ENCODE results near the gene BCORL1. TPM values are rescaled to one million over a fixed set of nuclear protein-coding genes. Genes with fewer than 3 reads are reported as not detected.

The BCORL1 gene
- total RNA-seq, 2 donors from 2014 or later: 4.4 to 25.2 TPM

DNA sequence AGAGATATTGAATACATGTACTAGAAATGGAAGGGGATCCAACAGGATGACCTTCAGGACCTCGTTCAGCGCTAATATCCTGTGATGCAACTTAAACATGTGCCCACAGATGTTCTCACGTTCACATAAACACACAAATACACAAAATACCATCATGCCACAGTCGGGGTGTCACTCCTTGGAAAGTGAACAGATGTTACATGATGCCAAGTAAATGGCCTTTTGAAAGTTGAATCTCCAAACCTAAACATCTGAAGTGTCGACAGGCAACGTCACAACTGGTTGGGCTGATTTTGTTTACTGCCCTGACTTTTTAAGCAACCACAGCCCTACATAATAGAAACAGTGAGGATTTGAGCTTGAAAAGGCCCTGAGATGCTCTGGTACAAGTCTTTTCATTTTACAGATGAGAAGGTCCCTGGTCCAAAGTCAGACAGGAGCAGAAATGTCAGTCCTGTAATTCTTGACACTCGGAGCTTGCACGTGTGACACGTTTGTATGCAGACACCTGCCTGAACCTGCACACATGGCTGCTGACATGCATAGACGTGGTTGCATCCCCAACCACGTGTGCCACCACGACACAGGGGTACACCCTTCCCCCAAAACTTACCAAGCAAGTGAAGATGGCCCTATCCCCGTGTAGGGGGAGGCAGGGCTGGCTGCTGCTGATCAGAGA lies 23.5 kb upstream of the BCORL1 start:
- no peak for DNase-seq (ENCODE audit: low spot score)
- no peaks in the 10 kb centered on the region for H3K4me1 ChIP-seq (replicated peaks)
- no peak for TF ChIP-seq POLR2A (IDR thresholded peaks at IDR 0.05)
- no peak for TF ChIP-seq POLR2AphosphoS5 (IDR thresholded peaks at IDR 0.05)
- no peak for TF ChIP-seq CTCF (IDR thresholded peaks at IDR 0.05)
- H3K27me3 ChIP-seq (replicated peaks; ENCODE audit: insufficient read depth): no peaks in the 10 kb centered on the region
- no peak overlapping the region for H3K4me3 ChIP-seq
- intact Hi-C loops (cut with DNase I): no loop called here
- no peaks in the 10 kb centered on the region for H3K9me3 ChIP-seq
- no peak overlapping the region for H3K27ac ChIP-seq
- WGBS: 46% methylated on average over 12 of the region's 13 CpGs
- no peaks in the 10 kb centered on the region for H3K36me3 ChIP-seq

- WGBS: 11% methylated on average over 4 of the region's 19 CpGs
- no peaks in the 10 kb centered on the region for H3K27me3 ChIP-seq (replicated peaks; ENCODE audit: insufficient read depth)
- DNase-seq (ENCODE audit: low spot score): no peak
- no peaks in the 10 kb centered on the region for H3K36me3 ChIP-seq
- intact Hi-C loops (cut with DNase I): no loop called here
- TF ChIP-seq POLR2AphosphoS5 (IDR thresholded peaks at IDR 0.05) (no peak), POLR2A (IDR thresholded peaks at IDR 0.05) (no peak), CTCF (IDR thresholded peaks at IDR 0.05) (no peak)
- H3K4me1 ChIP-seq (replicated peaks): no peaks in the 10 kb centered on the region
- no peak overlapping the region for H3K4me3 ChIP-seq
- no peak overlapping the region for H3K27ac ChIP-seq
- no peaks in the 10 kb centered on the region for H3K9me3 ChIP-seq
Measured at GRCh38 chrX:129959493-129959832, 23.0 kb upstream of the BCORL1 start.

DNA sequence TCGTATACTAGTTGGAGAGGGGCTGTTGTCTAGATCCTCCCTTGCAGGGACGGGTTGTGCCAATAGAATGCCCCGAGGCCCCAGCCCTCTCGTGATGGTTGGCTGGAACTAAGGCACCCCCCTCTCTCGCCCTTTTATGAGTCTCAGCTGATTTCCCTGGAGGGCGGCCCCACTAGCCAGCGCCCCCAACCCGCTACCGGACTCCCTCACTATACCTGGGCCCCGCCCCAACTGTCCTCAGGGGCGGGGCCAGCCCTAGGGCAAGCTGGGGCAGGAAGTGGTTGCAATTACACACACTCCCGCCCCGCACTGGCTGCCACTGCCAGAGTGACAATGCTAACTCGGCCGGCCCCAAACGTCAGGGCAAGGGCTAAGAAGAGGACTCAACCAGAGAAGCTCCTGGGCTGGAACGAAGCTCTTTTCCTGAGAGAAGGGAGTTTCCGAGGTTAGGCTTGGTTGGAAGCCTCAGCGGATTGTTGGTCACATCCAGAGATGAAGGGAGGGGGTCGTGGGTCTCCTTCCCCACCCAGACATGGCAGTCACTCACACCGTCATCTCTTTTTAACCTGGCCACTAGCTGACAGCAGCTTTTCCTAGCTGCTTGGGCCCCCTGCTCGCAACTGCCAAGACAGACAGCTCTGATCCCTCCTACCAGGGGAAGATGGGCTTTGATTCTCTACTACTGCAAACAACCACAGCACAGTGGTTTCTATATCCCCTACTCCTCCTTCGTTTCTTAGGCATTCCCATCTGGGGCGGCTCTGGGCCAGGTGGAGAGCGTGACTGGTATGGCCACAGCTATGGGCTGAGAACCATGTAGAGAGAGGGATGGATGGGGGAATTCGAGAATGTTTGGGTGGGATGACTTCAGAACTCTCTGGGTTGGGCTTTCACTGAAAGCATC lies 21.0 kb upstream of the BCORL1 start:
- no peak overlapping the region for H3K4me3 ChIP-seq

GRCh38 chrX:129963729-129964128 lies 18.7 kb upstream of the BCORL1 start:
- intact Hi-C loops (cut with DNase I): no loop called here
- no peaks in the 10 kb centered on the region for H3K9me3 ChIP-seq

More for the DNA sequence above, 21.0 kb upstream of the BCORL1 start:
- H3K27me3 ChIP-seq (replicated peaks; ENCODE audit: insufficient read depth): no peaks in the 10 kb centered on the region
- H3K36me3 ChIP-seq: no peaks in the 10 kb centered on the region
- TF ChIP-seq CTCF (IDR thresholded peaks at IDR 0.05) (no peak), POLR2AphosphoS5 (IDR thresholded peaks at IDR 0.05) (peak; percentile 14)
- H3K27ac ChIP-seq: no peak overlapping the region
- H3K4me1 ChIP-seq (replicated peaks): no peaks in the 10 kb centered on the region
- WGBS: 26% methylated on average over 22 of the region's 26 CpGs
- no peaks in the 10 kb centered on the region for H3K9me3 ChIP-seq
- peak; percentile 50 for DNase-seq (ENCODE audit: low spot score)
- intact Hi-C loops (cut with DNase I): no loop called here

More at GRCh38 chrX:129963729-129964128, 18.7 kb upstream of the BCORL1 start:
- no peak for DNase-seq (ENCODE audit: low spot score)
- no peak overlapping the region for H3K27ac ChIP-seq
- no peaks in the 10 kb centered on the region for H3K4me1 ChIP-seq (replicated peaks)
- WGBS: 95% methylated on average over 8 of the region's 8 CpGs
- no peaks in the 10 kb centered on the region for H3K27me3 ChIP-seq (replicated peaks; ENCODE audit: insufficient read depth)
- TF ChIP-seq POLR2AphosphoS5 (IDR thresholded peaks at IDR 0.05) (no peak), POLR2A (IDR thresholded peaks at IDR 0.05) (no peak), CTCF (IDR thresholded peaks at IDR 0.05) (no peak)
- H3K4me3 ChIP-seq: no peak overlapping the region
- no peaks in the 10 kb centered on the region for H3K36me3 ChIP-seq
